Breast epithelium (tissue), 4 donors: ENCODE results near the gene TRAF4. TPM values are rescaled to one million over a fixed set of nuclear protein-coding genes. Genes with fewer than 3 reads are reported as not detected.

Experiments used
- DNase-seq, 2 donors: peaks; one replicate each; pipeline ENCODE4 v3.0.0-alpha.2; 2019; ENCODE audit warnings: low spot score in 2 of 2
- H3K27ac ChIP-seq, 2 donors: fragments of 200-600 bp; sonication (generic) in 1 of 2; one replicate each; pipeline ENCODE4 v1.5.1; 2016 to 2019; ENCODE audit warnings: mild to moderate bottlenecking in 1 of 2
- H3K27me3 ChIP-seq, 2 donors: fragments of 200-600 bp; sonication (generic) in 1 of 2; one replicate each; pipeline versions ENCODE4 v1.5.1 to v1.6.0; 2017 to 2019; ENCODE audit warnings: control low read depth in 1 of 2, mild to moderate bottlenecking in 1 of 2
- H3K36me3 ChIP-seq: fragments of 200-600 bp; one replicate; pipeline ENCODE4 v1.5.1; 2019
- H3K4me1 ChIP-seq, 2 donors: fragments of 200-600 bp; sonication (generic); one replicate each; pipeline ENCODE4 v1.5.1; 2016 to 2019; ENCODE audit warnings: control low read depth in 1 of 2
- H3K4me3 ChIP-seq, 3 donors: fragments of 200-600 bp; sonication (generic); 1 replicate in 2 of 3; 2 replicates in 1 of 3; pipeline ENCODE4 v1.5.1; 2016 to 2019; ENCODE audit warnings: mild to moderate bottlenecking in 3 of 3, moderate library complexity in 2 of 3
- H3K9me3 ChIP-seq, 2 donors: fragments of 200-600 bp; sonication (generic) in 1 of 2; one replicate each; pipeline ENCODE4 v1.5.1; 2016 to 2019; ENCODE audit warnings: control low read depth in 1 of 2
- POLR2A ChIP-seq: fragments of 450-650 bp; IDR thresholded peaks from one replicate; pipeline ENCODE4 v1.6.1; 2016; ENCODE audit warnings: antibody characterized with exemption, mild to moderate bottlenecking, moderate library complexity
- POLR2AphosphoS5 ChIP-seq, 3 donors: sonication (generic); formaldehyde crosslinking; IDR thresholded peaks; one replicate each; pipeline ENCODE4 v1.6.1; 2017; ENCODE audit warnings: antibody characterized with exemption in 3 of 3
- intact Hi-C: fragments of 100-400 bp; cut with DNase I; formaldehyde crosslinking; loops from one replicate; pipeline ENCODE4 v1.15.1; 2023; ENCODE audit warnings: low total_unique reads
- total RNA-seq, 3 donors: library from RNA; depleted of rRNA; stranded (reverse); fragments of >200 nt; gene quantifications; one replicate each; pipeline ENCODE4 v1.1.0, GENCODE V29; 2016
- TF ChIP-seq, protein P1 (sequence below), 3 donors: fragments of 450-650 bp; IDR thresholded peaks; one replicate each; pipeline ENCODE4 v1.5.1; 2016 to 2017; ENCODE audit warnings: antibody characterized with exemption in 3 of 3, mild to moderate bottlenecking in 3 of 3, moderate library complexity in 3 of 3

Gene TRAF4
- total RNA-seq, 3 donors from 2014 or later, result 12.3 to 63.6 (median 48.9) TPM

DNA sequence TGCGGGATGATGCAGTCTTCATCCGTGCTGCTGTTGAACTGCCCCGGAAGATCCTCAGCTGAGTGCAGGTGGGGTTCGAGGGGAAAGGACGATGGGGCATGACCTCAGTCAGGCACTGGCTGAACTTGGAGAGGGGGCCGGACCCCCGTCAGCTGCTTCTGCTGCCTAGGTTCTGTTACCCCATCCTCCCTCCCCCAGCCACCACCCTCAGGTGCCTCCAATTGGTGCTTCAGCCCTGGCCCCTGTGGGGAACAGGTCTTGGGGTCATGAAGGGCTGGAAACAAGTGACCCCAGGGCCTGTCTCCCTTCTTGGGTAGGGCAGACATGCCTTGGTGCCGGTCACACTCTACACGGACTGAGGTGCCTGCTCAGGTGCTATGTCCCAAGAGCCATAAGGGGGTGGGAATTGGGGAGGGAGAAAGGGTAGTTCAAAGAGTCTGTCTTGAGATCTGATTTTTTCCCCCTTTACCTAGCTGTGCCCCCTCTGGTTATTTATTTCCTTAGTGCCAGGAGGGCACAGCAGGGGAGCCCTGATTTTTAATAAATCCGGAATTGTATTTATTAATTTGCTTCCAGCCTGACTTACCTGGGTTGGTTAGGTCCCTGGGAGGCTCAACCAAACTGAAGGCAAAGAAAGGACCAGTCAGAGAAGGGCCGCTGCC lies 5.8 kb downstream of the TRAF4 start:
- TF ChIP-seq, protein P1, sequence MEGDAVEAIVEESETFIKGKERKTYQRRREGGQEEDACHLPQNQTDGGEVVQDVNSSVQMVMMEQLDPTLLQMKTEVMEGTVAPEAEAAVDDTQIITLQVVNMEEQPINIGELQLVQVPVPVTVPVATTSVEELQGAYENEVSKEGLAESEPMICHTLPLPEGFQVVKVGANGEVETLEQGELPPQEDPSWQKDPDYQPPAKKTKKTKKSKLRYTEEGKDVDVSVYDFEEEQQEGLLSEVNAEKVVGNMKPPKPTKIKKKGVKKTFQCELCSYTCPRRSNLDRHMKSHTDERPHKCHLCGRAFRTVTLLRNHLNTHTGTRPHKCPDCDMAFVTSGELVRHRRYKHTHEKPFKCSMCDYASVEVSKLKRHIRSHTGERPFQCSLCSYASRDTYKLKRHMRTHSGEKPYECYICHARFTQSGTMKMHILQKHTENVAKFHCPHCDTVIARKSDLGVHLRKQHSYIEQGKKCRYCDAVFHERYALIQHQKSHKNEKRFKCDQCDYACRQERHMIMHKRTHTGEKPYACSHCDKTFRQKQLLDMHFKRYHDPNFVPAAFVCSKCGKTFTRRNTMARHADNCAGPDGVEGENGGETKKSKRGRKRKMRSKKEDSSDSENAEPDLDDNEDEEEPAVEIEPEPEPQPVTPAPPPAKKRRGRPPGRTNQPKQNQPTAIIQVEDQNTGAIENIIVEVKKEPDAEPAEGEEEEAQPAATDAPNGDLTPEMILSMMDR (IDR thresholded peaks at IDR 0.05), result no peak
- TF ChIP-seq POLR2A (no peak), POLR2AphosphoS5 (IDR thresholded peaks at IDR 0.05) (no peak)
- peak overlapping the region in 1 of 3 donors; percentile 2 for H3K4me3 ChIP-seq
- H3K27ac ChIP-seq, result peak overlapping the region; percentile 78 to 100
- peaks cover 16 to 27% of the 10 kb centered on the region in 2 donors for H3K4me1 ChIP-seq
- DNase-seq, result no peak
- no peaks in the 10 kb centered on the region for H3K9me3 ChIP-seq
- H3K36me3 ChIP-seq, result no peaks in the 10 kb centered on the region
- H3K27me3 ChIP-seq, result no peaks in the 10 kb centered on the region
- intact Hi-C loops, result loop anchor here (10.0 kb wide), 1 partner anchor 155 kb away; the partner anchor contains the start of gene DHRS13

DNA sequence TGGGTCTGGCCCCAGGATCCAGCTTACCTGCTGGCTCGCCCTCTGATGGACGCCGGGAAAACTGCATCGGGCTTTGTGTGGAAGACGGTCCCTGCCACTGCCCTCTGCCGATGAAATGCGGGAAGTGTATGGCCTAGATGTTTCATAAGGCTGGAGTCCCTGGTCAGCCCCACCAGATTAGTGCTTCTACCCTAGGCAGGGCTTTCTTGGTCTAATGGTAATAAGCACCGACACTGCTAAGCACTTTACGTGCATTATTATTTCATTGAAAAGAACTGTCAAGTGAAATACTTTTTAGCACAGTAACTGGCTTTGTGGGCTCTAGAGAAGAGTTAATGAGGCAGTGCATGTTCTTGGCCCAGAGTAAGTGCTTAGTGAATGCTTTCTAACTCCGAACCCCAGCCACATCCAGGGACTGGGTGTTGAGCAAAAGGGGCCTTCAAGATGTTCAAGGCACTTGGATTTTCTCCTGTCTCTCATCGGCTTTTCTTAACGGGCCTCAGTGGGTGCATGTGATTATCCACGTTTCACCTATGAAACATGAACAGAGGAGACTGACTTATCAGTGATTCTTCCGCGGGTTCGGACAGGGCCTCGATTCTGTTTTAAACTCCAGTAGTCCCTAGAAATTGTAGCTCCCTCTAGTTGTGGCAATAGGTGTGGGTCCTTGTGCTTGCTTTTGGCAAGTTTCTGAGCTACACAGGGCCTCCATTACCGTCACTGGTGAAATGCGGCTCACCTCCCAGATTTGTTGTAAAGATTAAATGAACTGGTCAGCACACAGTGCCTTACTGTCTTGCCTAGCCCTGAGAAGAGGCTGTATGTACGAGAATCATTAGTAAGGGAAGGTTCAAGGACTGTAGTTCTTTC lies 6.6 kb downstream of the TRAF4 start:
- intact Hi-C loops, result no loop called here
- Histone ChIP-seq H3K4me1 (peaks cover 16 to 27% of the 10 kb centered on the region in 2 donors), H3K36me3 (no peaks in the 10 kb centered on the region)

DNA sequence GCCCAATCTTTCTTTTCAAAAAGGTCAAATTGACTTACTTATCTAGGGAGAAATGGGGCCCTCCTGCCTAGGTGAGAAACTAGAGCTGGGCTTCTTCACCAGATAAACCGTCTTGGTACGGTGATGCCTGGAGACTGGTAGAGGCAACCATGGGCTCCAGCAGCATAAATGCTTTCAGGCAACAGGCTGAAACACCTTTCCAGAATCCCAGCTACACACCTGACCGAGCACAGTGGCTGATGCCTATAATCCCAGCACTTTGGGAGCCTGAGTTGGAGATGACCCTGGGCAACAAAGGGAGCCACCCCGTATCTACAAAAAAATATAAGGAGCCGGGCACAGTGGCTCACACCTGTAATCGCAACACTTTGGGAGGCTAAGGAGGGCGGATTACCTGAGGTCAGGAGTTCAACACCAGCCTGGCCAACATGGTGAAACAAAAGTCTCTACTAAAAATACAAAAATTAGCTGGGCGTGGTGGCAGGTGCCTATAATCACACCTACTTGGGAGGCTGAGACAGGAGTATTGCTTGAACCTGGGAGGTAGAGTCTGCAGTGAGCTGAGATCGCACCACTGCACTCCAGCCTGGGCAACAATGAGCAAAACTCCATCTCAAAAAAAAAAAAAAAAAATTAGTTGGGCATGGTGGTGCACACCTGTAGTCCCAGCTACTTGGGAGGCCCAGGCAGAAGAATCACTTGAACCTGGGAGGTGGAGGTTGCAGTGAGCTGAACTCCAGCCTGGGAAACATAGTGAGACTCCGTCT lies 8.0 kb downstream of the TRAF4 start:
- DNase-seq, result no peak
- Histone ChIP-seq H3K36me3 (no peaks in the 10 kb centered on the region), H3K9me3 (no peaks in the 10 kb centered on the region)

More for the DNA sequence above, 6.6 kb downstream of the TRAF4 start:
- Histone ChIP-seq H3K4me3 (peak overlapping the region in 1 of 3 donors; percentile 2), H3K27ac (peak overlapping the region; percentile 78 to 100), H3K9me3 (no peaks in the 10 kb centered on the region), H3K27me3 (no peaks in the 10 kb centered on the region)
- TF ChIP-seq POLR2AphosphoS5 (IDR thresholded peaks at IDR 0.05), result peak; percentile 64 to 89 (median 85)
- no peak for TF ChIP-seq POLR2A
- TF ChIP-seq, protein P1 (IDR thresholded peaks at IDR 0.05), result peak; percentile 100
- DNase-seq, result peak; percentile 92 to 97

DNA sequence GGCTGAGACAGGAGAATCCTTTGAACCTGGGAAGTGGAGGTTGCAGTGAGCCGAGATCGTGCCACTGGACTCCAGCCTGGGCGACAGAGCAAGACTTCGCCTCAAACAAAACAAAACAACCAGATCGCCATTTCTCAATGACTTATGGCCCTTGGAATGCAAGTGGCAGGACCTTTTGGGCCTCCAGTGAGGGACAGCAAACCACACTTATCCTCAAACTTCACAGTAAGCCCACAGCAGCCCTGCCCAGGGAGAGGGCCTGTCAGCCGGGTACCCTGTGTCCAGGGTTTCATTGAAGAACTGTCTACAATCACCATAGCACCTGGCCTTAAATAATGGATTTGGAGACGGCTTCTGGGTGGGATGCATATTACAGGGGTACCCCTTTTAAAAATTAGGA lies 11.7 kb downstream of the TRAF4 start:
- DNase-seq, result no peak
- intact Hi-C loops, result no loop called here
- H3K36me3 ChIP-seq, result no peaks in the 10 kb centered on the region
- TF ChIP-seq, protein P1 (IDR thresholded peaks at IDR 0.05), result no peak
- TF ChIP-seq POLR2A, result no peak
- no peak for TF ChIP-seq POLR2AphosphoS5 (IDR thresholded peaks at IDR 0.05)
- H3K9me3 ChIP-seq, result no peaks in the 10 kb centered on the region
- H3K4me1 ChIP-seq, result peaks cover 0 to 3% of the 10 kb centered on the region in 2 donors
- H3K4me3 ChIP-seq, result no peak overlapping the region
- no peaks in the 10 kb centered on the region for H3K27me3 ChIP-seq
- no peak overlapping the region for H3K27ac ChIP-seq

More for the DNA sequence above, 8.0 kb downstream of the TRAF4 start:
- no peak overlapping the region for H3K4me3 ChIP-seq
- peaks cover 12 to 27% of the 10 kb centered on the region in 2 donors for H3K4me1 ChIP-seq
- H3K27ac ChIP-seq, result no peak overlapping the region
- intact Hi-C loops, result no loop called here
- no peaks in the 10 kb centered on the region for H3K27me3 ChIP-seq
- TF ChIP-seq POLR2AphosphoS5 (IDR thresholded peaks at IDR 0.05) (no peak), POLR2A (no peak)
- TF ChIP-seq, protein P1 (IDR thresholded peaks at IDR 0.05), result no peak
